Motor neuron (in vitro differentiated cells): Measurements from ENCODE around the gene KDM5B. TPM values are rescaled to one million over a fixed set of nuclear protein-coding genes. Genes with fewer than 3 reads are reported as not detected.

Experiments
- ATAC-seq, 8 experiments: fragments of 200-7000 bp; cut with Tn5 transposase; replicated peaks in 6 of 8; 2 replicates each; pipeline ENCODE4 v1.8.0; 2021; ENCODE audit warnings: mild to moderate bottlenecking in 8 of 8, moderate library complexity in 8 of 8
- H3K27ac ChIP-seq, 2 donors: fragments of 250-450 bp; sonication (Bioruptor Pico); 2 replicates each; pipeline ENCODE4 v1.9.0; 2021; ENCODE audit warnings: antibody characterized with exemption in 2 of 2, mild to moderate bottlenecking in 2 of 2, moderate library complexity in 1 of 2
- H3K4me1 ChIP-seq, 2 donors: fragments of 250-450 bp; sonication (Bioruptor Pico); replicated peaks in 1 of 2; 2 replicates each; pipeline ENCODE4 v1.6.1; 2021; ENCODE audit warnings: antibody characterized with exemption in 2 of 2, mild to moderate bottlenecking in 2 of 2, moderate library complexity in 1 of 2
- H3K4me3 ChIP-seq, 5 donors: fragments of 250-450 bp; sonication (Bioruptor Pico); 2 replicates each; pipeline ENCODE4 v1.9.0; 2021; ENCODE audit warnings: antibody characterized with exemption in 5 of 5, mild to moderate bottlenecking in 5 of 5, moderate library complexity in 4 of 5
- WGBS, 10 experiments: fragments of 450-650 bp; shearing (Covaris generic); methylation state at CpG; one replicate each; pipeline ENCODE4 v1.0.0; 2022; 5-methylcytosine and 5-hydroxymethylcytosine counted together
- in situ Hi-C, 9 experiments: fragments of 400-800 bp; cut with MboI; loops; one replicate each; pipeline ENCODE4 v1.15.0; 2021; ENCODE audit warnings: low sequenced_read_pairs in 9 of 9, low pct_unique_long_range_greater_than_20kb in 2 of 9; ENCODE audit not compliant: unreplicated experiment in 9 of 9
- total RNA-seq, 8 experiments: library from RNA; unstranded; fragments of 300-600 nt; gene quantifications; 2 replicates each; pipeline versions ENCODE4 v1.2.3 to v1.2.4, GENCODE V29; 2022

KDM5B gene
- total RNA-seq, 8 experiments from 2014 or later: 49.0 to 191 (median 166) TPM

DNA sequence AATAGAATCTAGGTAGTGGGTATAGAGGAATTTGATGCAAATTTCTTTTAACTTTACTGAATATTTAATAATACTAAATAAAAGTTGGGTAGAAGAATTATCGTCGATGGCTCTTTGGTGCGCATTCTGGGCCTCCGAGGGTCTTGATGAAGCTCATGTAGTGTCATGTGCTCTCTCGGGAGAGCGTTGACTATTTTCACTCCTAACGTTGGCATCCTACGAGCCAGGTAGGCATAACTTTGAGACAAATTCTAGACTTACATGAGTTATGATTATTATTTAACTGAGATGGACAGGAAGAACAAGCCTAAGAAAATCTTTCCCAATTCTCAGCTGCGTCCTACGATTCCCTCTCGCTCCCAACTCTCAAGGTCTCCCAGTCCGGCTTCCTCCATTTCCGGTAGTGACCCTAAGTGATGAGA, 2.0 kb upstream of the KDM5B start:
- Histone ChIP-seq H3K4me1 (peaks cover 3 to 11% of the 10 kb centered on the region in 2 donors), H3K27ac (peak overlapping the region; percentile 14 to 25), H3K4me3 (peak overlapping the region; percentile 66 to 87 (median 71))
- no peak for ATAC-seq
- 1 to 20% (median 8%) methylated on average over 1 to 13 of the region's 13 CpGs; no CpG with 5 or more reads in 1 of the 10 experiments for WGBS, 10 experiments
- in situ Hi-C loops: no loop called here

DNA sequence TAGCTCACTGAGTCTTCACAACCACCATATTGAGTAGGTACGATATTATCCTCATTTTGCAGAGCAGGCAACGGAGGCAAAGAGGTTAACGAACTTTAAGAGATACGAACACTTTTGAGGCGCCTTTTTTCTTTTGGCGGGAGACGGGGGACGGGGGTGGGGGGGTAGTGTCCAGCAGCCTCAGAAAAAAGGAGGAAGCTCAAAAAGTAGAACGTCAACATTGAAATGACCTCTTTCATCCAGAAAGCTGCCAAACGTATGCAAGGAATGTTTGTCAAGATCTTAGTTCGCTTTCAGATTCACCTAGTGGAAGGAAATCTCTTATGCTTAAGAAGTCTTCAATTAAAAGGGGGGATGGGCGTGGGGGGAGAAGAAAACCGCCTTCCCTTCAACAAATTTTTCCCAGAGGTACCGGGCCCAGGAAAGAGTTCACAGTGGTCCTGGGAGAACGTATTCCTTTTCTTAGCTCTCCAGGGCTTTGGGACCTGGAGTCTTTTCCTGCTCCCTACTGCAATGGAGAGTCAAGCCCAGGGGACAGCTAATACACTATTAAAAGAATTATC, 1.5 kb upstream of the KDM5B start:
- Histone ChIP-seq H3K4me1 (peaks cover 5 to 16% of the 10 kb centered on the region in 2 donors), H3K27ac (no peak overlapping the region), H3K4me3 (peak overlapping the region in 4 of 5 donors; percentile 67 to 87 (median 76))
- in situ Hi-C loops: no loop called here
- 36 to 83% (median 57%) methylated on average over 3 to 14 of the region's 15 CpGs; no CpG with 5 or more reads in 1 of the 10 experiments for WGBS, 10 experiments
- ATAC-seq: no peak

DNA sequence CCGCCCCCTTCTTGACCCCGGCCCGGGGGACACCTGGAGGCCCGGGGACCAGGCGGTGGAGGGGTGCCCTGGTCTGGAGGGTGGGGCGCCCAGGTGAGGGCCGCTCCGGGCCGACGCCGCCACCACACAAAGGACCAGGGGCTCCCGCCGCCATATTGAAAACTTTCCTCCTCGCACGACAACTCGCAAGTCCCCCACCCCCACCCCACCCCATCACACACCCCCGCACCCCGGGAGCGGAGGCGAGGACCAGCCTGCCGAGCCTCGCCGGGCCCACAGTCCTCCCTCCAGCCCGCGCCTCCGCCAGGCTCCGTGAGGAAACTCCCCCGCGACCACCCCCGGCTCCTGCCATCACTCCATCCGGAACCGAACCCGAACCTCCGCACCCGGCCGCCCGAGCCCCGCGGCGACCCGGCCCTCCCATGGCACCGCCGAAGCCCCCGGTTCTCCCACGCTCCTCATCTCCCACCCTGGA, 733 bp downstream of the KDM5B start:
- peak; percentile 0 to 7 (median 2) for ATAC-seq
- Histone ChIP-seq H3K4me1 (peaks cover 11 to 23% of the 10 kb centered on the region in 2 donors), H3K27ac (peak overlapping the region; percentile 86 to 93), H3K4me3 (peak overlapping the region; percentile 90 to 99 (median 98))
- WGBS, 10 experiments: 0% methylated on average over 5 of the region's 45 CpGs; no CpG with 5 or more reads in 9 of the 10 experiments
- in situ Hi-C loops: no loop called here

DNA sequence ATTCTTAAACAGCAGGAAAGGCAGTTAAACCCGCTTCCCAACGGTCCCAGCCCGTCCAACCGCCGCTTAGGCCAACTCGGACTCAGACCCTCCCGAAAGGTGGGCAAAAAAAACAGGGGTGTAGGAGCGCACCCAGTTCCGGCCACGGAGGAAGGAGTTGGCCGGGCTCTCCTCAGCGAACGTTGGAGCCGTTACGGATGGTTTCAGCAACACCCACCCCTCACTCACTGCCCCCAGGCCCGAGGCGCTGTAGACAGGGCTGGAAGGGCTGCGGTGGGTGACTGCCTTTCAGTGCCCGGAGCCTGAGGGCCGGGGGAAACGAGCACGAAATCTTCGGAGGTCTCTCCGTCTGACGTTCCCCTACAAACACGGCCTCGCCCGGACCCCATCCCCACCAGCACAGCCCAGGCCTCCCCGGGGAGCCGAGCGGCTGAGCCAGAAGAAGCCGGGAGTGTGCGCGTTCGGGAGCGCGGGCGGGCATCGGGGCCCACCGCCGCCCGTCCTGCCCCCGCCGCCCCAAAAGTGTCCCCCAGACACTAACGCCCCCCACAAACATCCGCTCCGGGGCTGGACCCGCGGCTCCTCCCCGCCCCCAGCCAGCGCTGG, 1.3 kb downstream of the KDM5B start:
- peaks cover 11 to 22% of the 10 kb centered on the region in 2 donors for H3K4me1 ChIP-seq
- 0 to 8% (median 0%) methylated on average over 4 to 8 of the region's 51 CpGs; no CpG with 5 or more reads in 6 of the 10 experiments for WGBS, 10 experiments
- peak in 6 of 8 experiments; percentile 0 to 3 (median 0) for ATAC-seq

DNA sequence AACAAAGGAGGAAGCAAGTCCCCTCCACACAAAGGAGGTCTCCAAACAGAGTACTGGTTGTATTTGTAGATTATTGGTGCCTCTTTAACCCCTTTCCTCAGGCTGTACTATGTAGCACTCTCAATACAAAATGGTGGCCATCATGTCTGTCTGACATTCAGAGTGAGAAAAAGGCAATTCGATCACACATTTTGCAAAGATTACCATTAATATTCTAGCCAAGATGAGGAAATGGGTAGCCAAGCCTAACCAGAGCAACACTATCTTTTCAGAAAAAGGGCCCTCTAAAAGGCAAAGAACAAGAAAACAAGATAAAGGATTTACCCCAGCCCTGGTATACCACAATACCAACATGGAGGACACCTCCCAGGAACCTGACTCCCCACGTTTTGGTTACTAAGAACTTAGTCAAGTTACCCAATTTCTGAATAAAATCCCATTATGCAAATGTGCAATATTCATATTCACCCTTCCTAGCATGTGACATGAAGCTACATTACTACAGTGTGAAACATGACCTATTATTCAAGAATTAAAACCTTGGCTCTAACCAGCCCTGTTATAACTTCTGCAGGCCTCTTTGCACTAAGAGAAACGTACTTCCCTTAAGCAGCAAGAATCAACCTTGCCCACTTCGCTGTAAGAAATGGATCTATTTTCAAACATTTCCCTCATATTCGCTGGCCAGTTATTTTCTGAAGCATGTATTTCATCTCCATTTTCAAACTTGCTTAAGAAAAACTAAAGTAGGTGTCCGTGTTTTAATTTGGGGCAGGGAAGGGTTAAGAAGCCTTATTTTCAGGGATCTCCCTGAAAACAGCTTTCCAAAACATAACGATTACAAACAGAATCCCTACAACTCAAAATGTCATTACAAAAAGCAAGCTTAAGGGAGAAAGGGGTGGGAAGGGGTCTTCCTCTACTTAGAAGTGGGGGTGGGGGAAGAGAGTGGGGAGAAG, 2.1 kb downstream of the KDM5B start:
- ATAC-seq: peak in 3 of 8 experiments; percentile 9 to 16 (median 11)
- Histone ChIP-seq H3K27ac (peak overlapping the region; percentile 86 to 93), H3K4me1 (peaks cover 9 to 19% of the 10 kb centered on the region in 2 donors), H3K4me3 (peak overlapping the region; percentile 90 to 99 (median 98))
- in situ Hi-C loops: no loop called here
- 0 to 26% (median 10%) methylated on average over 1 to 7 of the region's 7 CpGs for WGBS, 10 experiments

More for the DNA sequence above, 1.3 kb downstream of the KDM5B start:
- peak overlapping the region; percentile 86 to 93 for H3K27ac ChIP-seq
- H3K4me3 ChIP-seq: peak overlapping the region; percentile 90 to 99 (median 98)
- in situ Hi-C loops: no loop called here

DNA sequence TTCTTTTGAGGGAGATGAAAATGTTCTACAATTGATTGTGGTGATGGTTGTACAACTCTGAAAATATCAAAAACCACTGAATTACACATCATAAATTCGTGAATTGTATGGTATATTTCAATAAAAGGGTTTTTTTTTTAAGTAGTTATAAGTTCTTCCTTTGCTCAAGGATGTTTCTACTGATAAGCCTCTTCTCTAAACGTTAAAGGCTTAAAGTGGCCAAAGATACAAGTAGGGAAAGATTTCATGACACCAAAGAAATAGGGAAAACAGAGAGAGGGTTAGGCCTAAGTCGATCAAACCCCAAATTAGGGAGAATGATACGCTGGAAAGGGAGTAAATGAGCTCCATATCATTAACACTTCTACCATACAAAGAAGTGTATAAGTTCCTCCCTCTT, 4.1 kb downstream of the KDM5B start:
- 58 to 100% (median 87%) methylated on average over 1 to 4 of the region's 4 CpGs; no CpG with 5 or more reads in 1 of the 10 experiments for WGBS, 10 experiments
- ATAC-seq: no peak
- in situ Hi-C loops: no loop called here
- Histone ChIP-seq H3K27ac (no peak overlapping the region), H3K4me3 (no peak overlapping the region), H3K4me1 (peaks cover 9 to 21% of the 10 kb centered on the region in 2 donors)

DNA sequence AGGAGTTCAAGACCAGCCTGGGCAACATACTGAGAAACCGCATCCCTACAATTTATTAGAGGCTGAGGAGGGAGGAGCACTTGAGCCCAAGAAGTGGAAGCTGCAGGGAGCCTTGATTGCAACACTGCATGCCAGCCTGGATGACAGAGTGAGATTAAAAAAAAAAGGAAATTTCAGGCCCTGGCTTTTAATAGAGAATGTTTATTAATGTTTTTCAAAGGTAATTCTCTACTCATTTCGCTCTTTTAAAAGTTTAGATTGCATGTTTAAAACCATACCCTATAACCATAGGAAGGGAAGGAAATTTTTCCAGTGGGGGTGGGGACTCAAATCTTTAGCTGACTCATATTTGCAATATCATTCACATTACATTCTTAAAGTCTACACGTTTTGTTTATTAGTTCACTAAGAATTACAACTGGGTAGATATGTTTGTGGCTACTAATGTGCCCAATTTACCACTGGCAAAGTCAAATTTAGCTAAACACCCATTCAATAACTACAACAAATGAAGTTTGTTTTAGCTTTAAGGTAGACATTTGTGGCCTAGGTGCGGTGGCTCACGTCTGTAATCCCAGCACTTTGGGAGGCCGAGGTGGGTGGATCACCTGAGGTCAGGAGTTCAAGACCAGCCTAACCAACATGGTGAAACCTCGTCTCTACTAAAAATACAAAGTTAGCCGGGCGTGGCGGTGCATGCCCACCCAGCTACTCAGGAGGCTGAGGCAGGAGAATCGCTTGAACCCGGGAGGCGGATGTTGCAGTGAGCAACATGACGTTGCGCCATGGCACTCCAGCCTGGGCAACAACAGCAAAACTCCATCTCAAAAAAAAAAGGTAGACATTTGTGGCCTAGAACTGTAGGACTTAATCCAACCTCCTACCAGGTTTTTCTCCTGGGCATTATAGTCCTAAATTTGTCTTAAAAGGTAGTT, 5.0 kb downstream of the KDM5B start:
- Histone ChIP-seq H3K4me3 (no peak overlapping the region), H3K27ac (no peak overlapping the region), H3K4me1 (peaks cover 9 to 21% of the 10 kb centered on the region in 2 donors)
- ATAC-seq: no peak
- 78 to 100% (median 88%) methylated on average over 1 to 12 of the region's 15 CpGs for WGBS, 10 experiments
- in situ Hi-C loops: no loop called here

DNA sequence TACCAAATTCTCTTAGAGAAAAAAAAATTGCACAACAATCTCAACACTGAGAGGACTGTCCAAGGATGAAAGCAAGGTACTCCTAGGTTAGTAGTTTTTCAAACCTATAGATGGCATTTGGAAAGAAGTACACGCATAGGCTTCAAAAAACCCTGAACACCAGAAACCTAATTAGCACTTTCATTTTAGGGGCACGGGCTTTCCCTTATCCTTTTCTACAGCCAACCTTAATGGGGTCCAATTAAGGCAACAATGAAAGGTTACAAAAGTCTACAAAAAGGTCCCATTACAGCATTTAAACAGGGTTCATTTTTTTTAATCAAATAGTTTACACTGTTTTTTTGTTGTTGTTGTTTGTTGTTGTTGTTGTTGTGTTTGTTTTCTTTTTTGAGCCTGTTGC, 6.2 kb downstream of the KDM5B start:
- ATAC-seq: no peak

DNA sequence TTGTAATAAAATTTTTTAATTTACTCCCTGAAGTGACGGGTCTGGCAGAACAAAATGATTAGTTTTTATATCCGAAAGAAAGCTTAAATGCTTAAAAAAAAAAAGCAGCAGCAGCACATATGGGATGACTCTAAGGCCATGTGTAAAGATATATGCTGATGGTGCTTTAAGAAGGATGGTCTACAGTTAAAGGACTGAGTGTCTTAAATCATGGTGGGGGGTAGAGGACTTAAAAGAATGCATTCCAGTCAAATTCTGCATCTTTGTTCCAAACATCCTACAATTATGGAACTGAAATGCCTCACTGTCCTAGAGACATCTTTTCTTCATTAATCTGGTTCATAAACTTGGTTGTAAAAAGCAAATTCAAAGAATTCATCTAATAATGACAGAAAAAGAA, 7.0 kb downstream of the KDM5B start:
- in situ Hi-C loops: no loop called here
- Histone ChIP-seq H3K4me1 (peaks cover 9 to 26% of the 10 kb centered on the region in 2 donors), H3K27ac (no peak overlapping the region), H3K4me3 (no peak overlapping the region)
- 37 to 100% (median 94%) methylated on average over 1 to 2 of the region's 2 CpGs; no CpG with 5 or more reads in 1 of the 10 experiments for WGBS, 10 experiments
- no peak for ATAC-seq

More for the DNA sequence above, 6.2 kb downstream of the KDM5B start:
- no peak overlapping the region for H3K27ac ChIP-seq
- peaks cover 9 to 26% of the 10 kb centered on the region in 2 donors for H3K4me1 ChIP-seq
- 17 to 100% (median 67%) methylated on average over 1 to 2 of the region's 2 CpGs; no CpG with 5 or more reads in 1 of the 10 experiments for WGBS, 10 experiments
- in situ Hi-C loops: no loop called here
- no peak overlapping the region for H3K4me3 ChIP-seq

DNA sequence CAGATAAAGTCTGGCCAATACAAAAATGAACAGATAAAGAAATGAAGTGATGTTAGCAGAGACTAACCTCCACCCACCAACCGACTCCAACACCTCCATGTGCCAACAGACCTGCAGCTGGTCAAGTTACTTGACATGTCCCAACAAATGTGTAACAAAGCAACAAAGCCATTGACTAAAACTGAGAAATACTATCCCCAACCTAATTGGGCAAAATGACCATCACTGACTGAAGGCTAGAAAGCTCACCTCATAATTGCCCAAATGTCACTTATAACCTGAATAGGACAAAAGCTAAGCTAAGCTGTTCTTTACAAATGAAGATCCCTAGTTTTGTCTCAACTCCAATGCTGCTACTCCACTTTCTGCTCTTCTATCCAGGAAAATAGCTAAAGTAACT, 7.5 kb downstream of the KDM5B start:
- 80 to 100% (median 100%) methylated on average over 1 of the region's 1 CpG; no CpG with 5 or more reads in 3 of the 10 experiments for WGBS, 10 experiments
- ATAC-seq: no peak
- H3K4me3 ChIP-seq: no peak overlapping the region
- peaks cover 9 to 26% of the 10 kb centered on the region in 2 donors for H3K4me1 ChIP-seq
- H3K27ac ChIP-seq: no peak overlapping the region
- in situ Hi-C loops: no loop called here

DNA sequence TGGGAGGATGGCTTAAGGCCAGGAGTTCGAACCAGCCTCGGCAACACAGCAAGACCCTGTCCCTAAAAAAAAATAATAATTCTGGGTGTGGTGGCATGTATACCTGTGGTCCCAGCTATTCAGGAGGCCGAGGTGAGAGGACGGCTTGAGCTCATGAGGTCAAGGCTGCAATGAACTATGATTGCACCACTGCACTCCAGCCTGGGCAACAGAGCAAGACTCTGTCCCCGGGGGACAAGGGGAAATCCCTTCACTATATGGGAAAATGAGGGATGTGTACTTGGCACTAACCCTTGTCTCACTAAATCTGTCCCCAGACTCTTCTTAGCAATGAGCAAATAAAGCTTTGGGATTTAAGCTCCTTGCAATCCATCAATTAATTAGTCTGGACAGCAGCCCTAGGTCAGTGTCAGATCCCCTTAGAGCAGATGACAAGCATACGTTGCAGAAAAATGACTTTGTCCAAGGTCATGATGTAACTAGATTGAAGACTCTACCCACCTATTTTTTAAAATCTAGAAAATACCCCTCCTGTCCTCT, 9.4 kb downstream of the KDM5B start:
- WGBS, 10 experiments: 60 to 100% (median 93%) methylated on average over 2 to 6 of the region's 6 CpGs; no CpG with 5 or more reads in 3 of the 10 experiments
- H3K4me1 ChIP-seq: peaks cover 3 to 11% of the 10 kb centered on the region in 2 donors
- in situ Hi-C loops: no loop called here
- ATAC-seq: no peak
- H3K27ac ChIP-seq: no peak overlapping the region
- no peak overlapping the region for H3K4me3 ChIP-seq

DNA sequence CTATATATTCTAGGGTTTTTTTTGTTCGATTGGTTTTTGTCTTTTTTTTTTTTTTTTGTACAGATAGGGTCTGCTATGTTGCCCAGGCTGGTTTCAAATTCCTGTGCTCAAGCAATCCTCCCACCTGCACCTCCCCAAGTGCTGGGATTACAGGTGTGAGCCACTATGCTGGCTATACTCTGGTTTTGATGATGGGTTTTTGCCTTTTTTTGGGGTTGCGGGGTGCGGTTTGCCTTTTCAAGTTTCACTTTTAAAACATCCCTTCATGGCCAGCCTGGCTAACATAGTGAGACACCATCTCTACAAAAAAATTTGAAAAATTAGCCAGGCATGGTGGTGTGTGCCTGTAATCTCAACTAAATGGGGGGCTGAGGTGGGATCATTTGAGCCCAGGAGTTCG, 10.0 kb downstream of the KDM5B start:
- 80 to 100% (median 93%) methylated on average over 1 to 4 of the region's 4 CpGs for WGBS, 10 experiments
- ATAC-seq: no peak
- Histone ChIP-seq H3K4me3 (no peak overlapping the region), H3K4me1 (peaks cover 3 to 11% of the 10 kb centered on the region in 2 donors), H3K27ac (no peak overlapping the region)
- in situ Hi-C loops: no loop called here
